ENCODE measurements around the gene SHOC2.
"Not testable (repeated sequence)": the region's sequence is repeated elsewhere in the genome, so short reads cannot be mapped to it uniquely, and the experiment has no call there.

The SHOC2 gene

GRCh38 chr10:110901954-110902819 lies 17.2 kb upstream of the SHOC2 start:
- in situ Hi-C loops (cut with MboI; ENCODE audit: low sequenced_read_pairs): loop anchor here (10.0 kb wide), 1 partner anchor 97 kb away; no protein-coding TSS in a partner anchor

DNA sequence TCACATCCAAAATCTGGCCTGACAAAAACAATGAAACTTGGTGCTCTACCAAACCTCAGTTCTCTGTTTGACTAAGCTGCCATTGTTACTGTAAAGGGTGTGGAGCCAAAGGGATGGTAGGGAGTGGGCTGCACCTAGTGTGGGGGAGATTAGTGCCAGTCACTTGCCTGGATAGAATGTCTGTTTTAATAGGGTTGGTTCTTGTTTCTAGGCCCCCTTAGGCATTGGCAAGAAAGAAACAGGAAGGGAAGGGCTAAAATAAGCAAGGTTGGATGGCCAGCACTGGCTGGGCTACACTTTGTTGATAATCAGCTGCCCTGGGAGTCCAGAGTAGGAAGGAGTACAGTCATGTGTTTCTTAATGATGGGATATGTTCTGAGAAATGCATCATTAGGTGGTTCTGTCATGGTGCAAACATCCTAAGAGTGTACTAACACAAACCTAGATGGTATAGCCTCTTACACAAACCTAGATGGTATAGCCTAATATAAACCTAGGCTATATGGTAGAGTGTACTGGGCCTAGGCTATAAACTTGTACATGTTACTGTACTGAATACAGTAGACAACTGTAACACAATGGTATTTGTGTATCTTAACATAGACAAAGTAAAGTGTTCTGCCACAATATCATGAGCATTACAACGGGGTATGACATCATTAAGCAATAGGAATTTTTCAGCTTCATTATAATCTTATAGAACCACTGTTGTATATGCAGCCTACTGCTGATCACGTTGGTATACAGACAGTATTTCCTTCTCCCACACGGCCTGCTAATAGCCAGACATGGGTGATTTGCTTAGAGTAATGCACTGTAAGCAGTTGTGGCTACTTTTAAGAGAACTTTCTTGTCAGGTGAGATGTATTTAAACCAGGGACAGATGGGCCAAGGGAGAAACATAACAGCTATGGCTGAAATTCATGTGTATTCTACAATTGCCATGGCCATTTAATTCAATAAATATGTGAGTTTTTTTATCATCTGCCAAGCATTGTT lies 15.8 kb upstream of the SHOC2 start:
- in situ Hi-C loops (cut with MboI; ENCODE audit: low sequenced_read_pairs): loop anchor here (10.0 kb wide), 1 partner anchor 99 kb away; no protein-coding TSS in a partner anchor

DNA sequence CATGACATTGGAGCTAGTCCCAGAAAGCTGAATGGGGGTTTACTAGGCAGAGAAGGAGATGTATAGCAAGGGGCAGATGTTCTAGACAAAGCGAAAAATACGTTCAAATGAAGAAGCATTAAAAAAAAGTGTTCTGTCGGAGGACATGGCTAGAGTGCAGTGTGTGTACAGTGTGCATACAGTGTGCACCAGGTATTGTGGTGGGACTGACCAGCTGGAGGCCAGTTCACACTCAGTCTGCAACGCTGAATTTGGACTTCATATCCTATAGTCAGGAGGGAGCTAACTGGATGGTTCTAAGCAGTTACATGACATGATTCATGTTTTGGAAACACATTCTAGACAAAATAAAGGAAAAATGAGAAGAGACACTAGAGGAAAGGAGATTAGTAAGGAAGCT lies 9.3 kb upstream of the SHOC2 start:
- in situ Hi-C loops (cut with MboI; ENCODE audit: low sequenced_read_pairs): no loop called here

DNA sequence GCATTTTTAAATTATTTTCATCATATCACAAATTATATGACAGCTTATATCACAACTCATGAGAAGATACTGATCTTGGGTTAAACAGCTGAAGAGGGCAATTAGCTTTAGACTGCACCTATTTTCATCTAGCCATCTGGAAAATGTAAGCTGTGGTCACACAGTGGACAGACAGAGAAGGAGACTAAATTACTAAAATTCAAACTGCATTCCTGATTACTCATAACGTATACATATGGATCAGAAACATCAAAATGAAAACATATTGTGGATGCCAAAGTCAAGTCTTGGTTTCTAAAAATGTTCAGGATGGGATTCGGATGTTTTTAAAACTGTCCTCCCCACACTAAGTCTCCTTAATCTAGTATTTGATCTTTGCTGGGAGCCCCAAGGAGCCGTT lies 7.0 kb upstream of the SHOC2 start:
- in situ Hi-C loops (cut with MboI; ENCODE audit: low sequenced_read_pairs): no loop called here

DNA sequence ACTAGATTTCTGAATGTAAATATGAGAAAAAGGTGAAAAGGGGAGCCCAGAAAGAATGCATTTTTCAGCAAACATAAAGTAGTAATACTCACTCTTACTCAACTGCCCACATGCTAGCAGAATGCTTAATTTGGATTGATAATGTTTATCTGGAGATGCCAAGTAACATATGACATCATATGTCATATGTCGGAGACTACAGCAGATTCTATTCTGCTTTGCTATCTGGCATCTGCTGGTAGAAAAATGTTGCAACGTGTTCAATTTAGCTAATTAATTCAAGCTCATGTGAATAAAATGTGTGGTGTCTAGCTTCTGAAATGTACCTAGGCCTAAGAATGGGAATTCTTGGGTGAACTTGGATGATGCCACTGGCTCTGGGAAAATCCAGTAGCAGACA lies 5.0 kb upstream of the SHOC2 start:
- in situ Hi-C loops (cut with MboI; ENCODE audit: low sequenced_read_pairs): no loop called here

DNA sequence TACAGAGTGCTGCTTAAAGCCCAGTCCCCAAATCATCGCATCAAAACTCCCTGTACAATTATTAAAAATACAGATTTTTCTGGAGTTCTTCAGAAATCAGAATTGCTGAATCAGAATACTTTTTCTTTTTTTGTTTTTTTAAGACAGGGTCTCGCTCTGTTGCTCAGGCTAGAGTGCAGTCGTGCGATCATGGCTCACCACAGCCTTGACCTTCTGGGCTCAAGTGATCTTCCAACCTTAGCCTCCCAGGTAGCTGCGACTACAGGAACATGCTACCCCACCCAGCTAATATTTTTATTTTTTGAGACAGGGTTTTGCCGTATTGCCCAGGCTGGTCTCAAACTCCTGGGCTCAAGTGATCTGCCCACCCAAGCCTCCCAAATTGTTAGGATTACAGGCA lies 4.4 kb upstream of the SHOC2 start:
- in situ Hi-C loops (cut with MboI; ENCODE audit: low sequenced_read_pairs): no loop called here

DNA sequence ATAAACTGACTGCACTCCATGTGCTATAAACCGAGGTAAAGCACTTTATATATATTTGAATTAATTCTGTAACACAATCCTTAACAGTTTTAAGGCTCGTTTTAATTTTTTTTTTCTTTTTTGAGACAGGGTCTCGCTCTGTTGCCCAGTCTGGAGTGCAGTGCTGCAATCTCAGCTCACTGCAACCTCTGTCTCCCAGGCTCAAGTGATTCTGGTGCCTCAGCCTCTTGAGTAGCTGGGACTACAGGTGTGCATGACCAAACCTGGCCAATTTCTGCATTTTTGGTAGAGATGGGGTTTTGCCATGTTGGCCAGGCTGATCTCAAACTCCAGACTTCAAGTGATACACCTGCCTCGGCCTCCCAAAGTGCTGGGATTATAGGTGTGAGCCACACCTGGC lies 3.8 kb upstream of the SHOC2 start:
- in situ Hi-C loops (cut with MboI; ENCODE audit: low sequenced_read_pairs): not testable (repeated sequence)

DNA sequence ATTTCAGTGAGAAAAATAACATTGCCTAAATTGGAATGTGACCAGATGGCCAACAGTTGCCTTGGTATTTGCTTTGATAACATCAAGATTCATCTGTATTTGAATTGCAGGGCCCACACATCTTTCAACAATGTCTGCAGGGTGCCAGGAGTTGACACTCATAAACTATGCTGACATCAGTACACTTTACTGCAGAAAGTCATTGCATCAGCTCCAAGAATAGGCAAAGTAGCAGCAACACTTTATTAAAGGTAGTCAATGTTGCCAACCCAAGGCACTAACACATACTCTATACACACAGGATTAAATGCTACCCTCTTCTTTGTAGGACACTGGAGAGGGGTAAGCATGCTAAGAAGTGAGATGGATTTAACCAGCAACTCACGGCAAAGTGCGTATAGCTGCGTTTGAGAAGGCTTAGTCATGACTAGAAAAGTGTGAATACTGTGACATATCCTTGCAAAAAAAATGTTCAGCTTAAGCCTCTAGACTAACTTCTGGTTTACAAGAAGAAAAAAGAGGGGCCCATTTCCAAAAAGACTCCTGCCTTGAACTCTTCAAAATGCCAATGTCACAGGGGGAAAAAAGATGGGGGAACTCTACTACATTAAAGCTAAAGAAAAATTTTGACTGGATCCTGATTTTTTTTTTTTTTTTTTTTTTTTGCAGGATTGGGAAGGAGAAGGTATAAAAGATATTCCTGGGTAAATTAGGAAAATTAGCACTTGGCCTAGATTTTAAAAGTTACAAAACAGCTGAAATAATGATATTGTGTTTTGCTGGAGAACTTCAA lies 2.7 kb upstream of the SHOC2 start:
- in situ Hi-C loops (cut with MboI; ENCODE audit: low sequenced_read_pairs): no loop called here

DNA sequence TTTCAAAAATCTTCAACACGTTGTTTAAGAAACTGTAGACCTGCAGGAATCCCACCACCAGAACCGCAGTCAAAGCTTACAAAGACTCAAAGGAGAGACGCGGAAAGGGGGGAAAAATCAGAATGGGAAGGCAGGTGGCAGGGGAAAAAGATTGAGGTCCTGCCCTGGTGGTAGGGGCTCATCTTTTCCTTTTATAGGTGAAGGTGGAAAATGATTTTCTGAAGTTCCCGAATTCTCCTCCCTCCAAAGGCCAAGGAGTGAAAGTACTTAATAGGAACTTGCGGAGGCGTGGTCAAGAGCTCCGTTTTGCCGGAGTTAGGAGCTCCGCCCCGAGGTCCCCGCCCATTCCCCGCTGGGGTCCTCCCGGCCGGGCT lies 1.1 kb upstream of the SHOC2 start:
- in situ Hi-C loops (cut with MboI; ENCODE audit: low sequenced_read_pairs): no loop called here

GRCh38 chr10:110918643-110919348 lies 608 bp upstream of the SHOC2 start, which contains the start of gene BBIP1:
Gene BBIP1, minus strand, starts transcription at chr10:110919180. Its CDS starts 1,023 bp downstream, at chr10:110918157.
- in situ Hi-C loops (cut with MboI; ENCODE audit: low sequenced_read_pairs): no loop called here

DNA sequence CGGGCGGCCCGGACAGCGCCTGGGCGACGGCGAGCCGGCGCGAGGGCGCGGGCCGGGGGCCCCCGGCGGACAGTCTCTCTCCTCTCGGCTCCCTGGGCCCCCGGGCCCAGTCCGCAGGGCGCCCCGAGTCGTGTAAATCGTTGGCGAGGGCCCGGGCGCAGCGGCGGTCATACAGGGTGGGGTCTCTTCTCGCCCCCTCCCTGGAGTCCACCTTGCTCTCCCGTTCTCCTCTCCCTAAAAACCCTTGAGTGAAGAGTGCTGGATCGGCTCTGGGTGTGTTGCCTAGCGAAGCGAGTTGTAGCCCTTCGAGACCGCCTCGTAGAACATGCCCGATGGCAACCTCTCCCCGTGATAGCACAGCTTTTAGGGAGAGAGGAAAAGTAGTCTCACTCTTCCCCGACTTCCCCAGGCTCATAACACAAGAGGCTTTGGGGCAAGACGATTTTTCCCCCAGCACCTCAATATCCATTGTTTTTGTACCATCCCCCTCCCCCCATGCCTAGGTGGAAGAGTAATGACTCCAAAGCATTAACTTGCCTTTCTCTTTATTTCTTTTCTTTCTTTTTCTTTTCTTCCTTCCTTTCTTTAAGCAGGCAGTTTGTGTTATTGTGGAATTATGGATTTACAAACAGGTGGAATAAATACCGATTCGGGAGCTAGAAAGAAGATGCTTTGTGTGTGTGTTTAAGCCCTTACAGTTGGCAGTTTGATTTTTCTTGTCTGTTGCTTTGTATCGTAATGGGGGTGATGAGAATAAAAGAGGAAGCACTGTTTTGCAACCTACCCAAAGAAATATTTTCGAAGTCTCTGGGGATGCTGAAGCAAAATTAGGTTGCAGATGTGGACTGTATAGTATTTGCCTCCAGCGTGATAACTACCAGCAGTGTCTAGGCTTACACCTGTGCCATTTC lies 822 bp downstream of the SHOC2 start:
- in situ Hi-C loops (cut with MboI; ENCODE audit: low sequenced_read_pairs): no loop called here

- in situ Hi-C loops (cut with MboI; ENCODE audit: low sequenced_read_pairs): no loop called here
These were observed 4.6 kb downstream of the SHOC2 start for GRCh38 chr10:110923856-110924493.

GRCh38 chr10:110927461-110927860 lies 8.1 kb downstream of the SHOC2 start:
- in situ Hi-C loops (cut with MboI; ENCODE audit: low sequenced_read_pairs): no loop called here

DNA sequence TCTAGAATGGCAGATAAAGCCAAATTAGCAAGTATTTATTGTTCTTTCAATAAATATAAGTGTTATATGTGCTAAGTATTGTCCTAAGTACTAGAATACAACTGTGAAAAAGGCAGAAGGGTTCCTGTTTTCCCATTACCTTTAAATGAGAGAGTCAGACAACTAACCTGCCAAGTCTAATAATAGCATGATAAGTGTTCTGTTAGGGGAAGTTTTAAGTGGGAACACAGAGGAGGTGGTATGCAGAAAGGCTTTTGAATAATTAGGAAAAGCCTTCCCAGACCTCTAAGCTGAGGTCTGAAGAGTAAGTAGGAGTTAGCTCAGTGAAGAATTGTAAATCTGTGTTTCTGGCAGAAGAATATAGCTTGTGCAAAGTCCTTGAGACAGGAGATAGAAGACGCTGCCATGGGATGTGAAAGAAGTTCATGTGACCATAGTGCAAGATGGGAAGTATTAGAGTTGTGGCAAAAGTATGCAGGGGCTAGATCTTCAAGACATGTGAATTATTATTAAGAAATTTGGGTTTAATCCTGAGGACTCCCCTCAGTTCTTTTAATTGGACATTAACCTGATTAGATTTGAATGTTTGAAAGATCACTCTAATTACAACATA lies 12.5 kb downstream of the SHOC2 start:
- in situ Hi-C loops (cut with MboI; ENCODE audit: low sequenced_read_pairs): no loop called here

- in situ Hi-C loops (cut with MboI; ENCODE audit: low sequenced_read_pairs): no loop called here
These were observed 13.2 kb downstream of the SHOC2 start for GRCh38 chr10:110932505-110933180.

DNA sequence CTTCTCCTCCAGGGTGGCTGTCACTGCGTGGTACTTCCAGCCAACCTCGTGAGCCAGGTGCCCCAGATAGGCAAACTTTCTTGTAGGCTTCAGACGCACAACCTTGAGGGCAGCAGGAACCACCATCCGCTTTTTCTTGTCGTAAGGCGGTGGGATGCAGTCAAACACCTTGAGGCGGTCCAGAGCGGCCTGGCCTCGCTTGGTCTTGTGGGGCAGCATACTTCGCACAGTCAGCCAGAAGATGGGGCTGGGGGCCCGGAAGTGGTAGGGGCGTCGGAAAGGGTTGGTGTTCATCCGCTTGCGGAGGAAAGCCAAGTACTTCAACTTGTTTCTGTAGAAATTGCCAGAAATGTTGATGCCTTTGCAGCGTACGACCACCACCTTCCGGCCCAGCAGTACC lies 17.4 kb downstream of the SHOC2 start:
- in situ Hi-C loops (cut with MboI; ENCODE audit: low sequenced_read_pairs): no loop called here

GRCh38 chr10:110939419-110939818 lies 20.0 kb downstream of the SHOC2 start:
- in situ Hi-C loops (cut with MboI; ENCODE audit: low sequenced_read_pairs): no loop called here
